Immature natural killer cell (primary cell): ENCODE measurements around the gene C15orf62. TPM values are rescaled to one million over a fixed set of nuclear protein-coding genes. Genes with fewer than 3 reads are reported as not detected.

Experiments
- DNase-seq, 3 donors: peaks; one replicate each; pipeline ENCODE4 v3.0.0; 2022; ENCODE audit warnings: mixed read lengths in 1 of 3
- H3K27ac Mint-ChIP-seq, 6 donors: one replicate each; pipeline ENCODE4 v1.8.0; 2020; ENCODE audit warnings: mixed read lengths in 6 of 6, mild to moderate bottlenecking in 5 of 6, inconsistent platforms in 4 of 6, moderate library complexity in 3 of 6
- H3K27me3 Mint-ChIP-seq, 3 donors: one replicate each; pipeline ENCODE4 v1.8.0; 2020 to 2021; ENCODE audit warnings: low read depth in 3 of 3, mild to moderate bottlenecking in 3 of 3, mixed read lengths in 3 of 3, moderate library complexity in 3 of 3, inconsistent platforms in 1 of 3
- H3K36me3 Mint-ChIP-seq, 3 donors: one replicate each; pipeline ENCODE4 v1.8.0; 2020; ENCODE audit warnings: mixed read lengths in 3 of 3, inconsistent platforms in 2 of 3, mild to moderate bottlenecking in 2 of 3
- H3K4me1 Mint-ChIP-seq, 2 donors: one replicate each; pipeline ENCODE4 v1.8.0; 2020; ENCODE audit warnings: inconsistent platforms in 2 of 2, mild to moderate bottlenecking in 2 of 2, mixed read lengths in 2 of 2, moderate library complexity in 1 of 2
- H3K4me3 Mint-ChIP-seq, 5 donors: one replicate each; pipeline ENCODE4 v1.8.0; 2020; ENCODE audit warnings: mild to moderate bottlenecking in 5 of 5, mixed read lengths in 5 of 5, inconsistent platforms in 3 of 5, moderate library complexity in 3 of 5
- H3K9me3 Mint-ChIP-seq, 6 donors: one replicate each; pipeline ENCODE4 v1.8.0; 2020; ENCODE audit warnings: mild to moderate bottlenecking in 6 of 6, mixed read lengths in 6 of 6, inconsistent platforms in 4 of 6, moderate library complexity in 3 of 6
- polyA plus RNA-seq, 3 donors: library from polyadenylated mRNA; unstranded; fragments of 300-500 nt; fragmentation: Illumina TruSeq; gene quantifications; one replicate each; pipeline ENCODE4 v1.2.3, GENCODE V29; 2021

The C15orf62 gene
- polyA plus RNA-seq, 3 donors from 2014 or later: 0.08 to 0.12 TPM; not detected in 1

DNA sequence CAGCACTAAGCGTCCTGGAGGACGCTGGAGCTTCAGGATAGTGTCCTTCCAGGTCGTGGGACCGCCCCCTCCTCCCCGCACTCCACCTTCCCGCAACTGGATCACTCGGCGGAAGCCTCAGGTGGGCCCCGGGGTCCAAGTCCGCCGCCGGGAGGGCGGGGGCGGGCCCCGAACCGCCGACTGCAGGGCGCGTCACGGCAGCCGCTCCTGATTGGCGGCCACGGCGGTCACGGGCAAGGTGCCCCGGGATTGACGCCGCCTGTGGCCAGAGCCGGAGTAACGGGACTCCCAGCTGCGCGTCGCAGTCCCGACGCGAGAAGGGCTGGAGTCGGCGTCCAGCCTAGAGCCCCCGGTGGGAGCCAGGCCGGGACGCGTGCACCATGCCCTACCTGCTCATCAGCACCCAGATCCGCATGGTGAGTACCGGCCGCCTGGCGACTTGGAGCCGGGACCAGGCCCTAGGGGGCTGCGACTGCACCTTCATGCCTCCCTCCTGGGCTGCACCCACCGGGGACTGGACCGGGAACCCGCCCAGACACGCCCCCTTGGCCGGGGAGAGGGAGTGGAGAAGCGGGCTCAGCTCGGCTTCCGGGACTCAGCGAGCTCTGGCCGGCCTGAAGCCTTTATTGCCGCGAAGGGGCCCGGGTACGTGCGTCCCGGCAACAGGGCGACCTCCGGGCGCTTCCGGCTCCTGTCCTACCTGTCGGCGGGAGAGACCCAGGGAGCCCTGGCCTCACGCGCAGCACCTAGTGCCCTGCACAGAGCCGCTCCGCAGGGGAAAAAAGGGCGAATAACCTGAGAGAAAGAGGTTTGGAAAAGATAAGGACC lies 5.8 kb upstream of the C15orf62 start, which contains the start of gene GCHFR:
Gene GCHFR, plus strand, starts transcription at position 268 of the 828 bp plus-strand sequence. Its CDS starts 113 bp downstream, at position 381.
- H3K4me3 Mint-ChIP-seq: peak within 1 kb of the TSS; percentile 80 to 91 (median 82)
- peaks cover 36 to 47% of the 10 kb centered on the region in 2 donors for H3K4me1 Mint-ChIP-seq
- peaks cover 2 to 10% (median 4%) of the 10 kb centered on the region in 3 donors for H3K27me3 Mint-ChIP-seq
- peak within 1 kb of the TSS; percentile 87 to 96 (median 92) for H3K27ac Mint-ChIP-seq
- peaks cover 0 to 2% (median 0%) of the 10 kb centered on the region in 6 donors for H3K9me3 Mint-ChIP-seq
- DNase-seq: peak; percentile 60 to 67 (median 64)
- peaks cover 0 to 3% (median 0%) of the 10 kb centered on the region in 3 donors for H3K36me3 Mint-ChIP-seq

DNA sequence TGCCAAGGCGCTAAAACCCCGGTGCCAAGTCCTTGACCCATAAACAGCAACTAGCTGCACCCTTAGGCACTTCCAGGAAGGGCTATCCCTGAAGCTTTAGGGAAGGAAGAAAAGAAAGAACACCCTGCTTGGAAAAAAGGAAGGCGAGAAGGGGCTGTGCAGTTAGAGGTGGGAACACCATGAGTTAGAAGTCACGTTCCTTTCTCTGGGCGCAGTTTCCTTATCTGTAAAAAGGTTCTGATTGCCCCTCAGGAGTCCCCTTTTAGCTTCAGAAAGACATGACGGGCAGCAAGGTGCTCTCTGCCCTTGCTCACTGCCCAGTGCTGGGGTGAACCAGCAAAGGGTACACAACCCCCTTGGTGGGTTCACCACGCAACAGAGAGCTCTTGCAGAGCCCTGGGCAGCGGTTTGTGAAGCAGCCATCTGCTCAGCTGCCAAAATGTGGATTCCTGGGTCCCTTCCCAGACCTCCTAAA lies 5.1 kb upstream of the C15orf62 start:
- H3K9me3 Mint-ChIP-seq: peaks cover 0 to 2% (median 0%) of the 10 kb centered on the region in 6 donors
- H3K4me3 Mint-ChIP-seq: peak overlapping the region; percentile 80 to 91 (median 82)
- no peak for DNase-seq
- H3K36me3 Mint-ChIP-seq: peaks cover 0 to 3% (median 0%) of the 10 kb centered on the region in 3 donors
- peak overlapping the region; percentile 87 to 96 (median 92) for H3K27ac Mint-ChIP-seq
- H3K4me1 Mint-ChIP-seq: peaks cover 43 to 53% of the 10 kb centered on the region in 2 donors
- H3K27me3 Mint-ChIP-seq: peaks cover 2 to 10% (median 4%) of the 10 kb centered on the region in 3 donors

DNA sequence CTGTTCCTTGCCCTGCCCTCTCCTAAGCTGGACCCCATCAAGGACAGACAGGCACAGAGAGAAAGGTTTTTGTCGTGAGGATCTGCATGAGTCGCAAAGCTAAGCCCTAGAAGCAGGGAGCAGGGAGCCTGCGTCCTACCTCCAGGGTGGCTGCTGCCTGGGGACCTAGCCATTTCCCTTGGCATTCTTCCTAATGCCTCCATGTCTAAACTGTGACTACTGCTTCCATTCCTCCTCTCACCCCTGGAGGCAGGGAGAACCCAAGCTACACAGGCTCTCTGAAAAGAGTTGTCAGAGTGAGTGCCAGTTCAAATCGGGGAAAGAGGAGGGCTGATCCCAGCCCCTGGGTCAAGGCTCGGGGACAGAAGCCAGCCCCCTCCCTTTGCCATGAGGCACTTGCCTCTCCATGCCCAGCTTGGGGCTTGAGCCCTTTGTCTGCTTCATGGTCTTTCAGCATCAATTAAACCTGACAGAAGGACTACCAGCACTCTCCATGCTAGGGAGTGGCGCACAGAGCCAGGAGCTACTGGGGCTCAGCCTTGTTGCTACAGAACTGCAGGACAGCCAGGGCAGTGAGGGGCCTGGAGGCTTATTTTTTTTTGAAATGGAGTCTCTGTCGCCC lies 3.5 kb upstream of the C15orf62 start:
- peaks cover 54 to 61% of the 10 kb centered on the region in 2 donors for H3K4me1 Mint-ChIP-seq
- no peak for DNase-seq
- peaks cover 0 to 3% (median 0%) of the 10 kb centered on the region in 3 donors for H3K36me3 Mint-ChIP-seq
- peak overlapping the region in 5 of 6 donors; percentile 78 to 96 (median 91) for H3K27ac Mint-ChIP-seq
- peak overlapping the region in 1 of 5 donors; percentile 29 for H3K4me3 Mint-ChIP-seq
- H3K27me3 Mint-ChIP-seq: peaks cover 2 to 8% (median 4%) of the 10 kb centered on the region in 3 donors
- H3K9me3 Mint-ChIP-seq: peaks cover 0 to 2% (median 0%) of the 10 kb centered on the region in 6 donors

DNA sequence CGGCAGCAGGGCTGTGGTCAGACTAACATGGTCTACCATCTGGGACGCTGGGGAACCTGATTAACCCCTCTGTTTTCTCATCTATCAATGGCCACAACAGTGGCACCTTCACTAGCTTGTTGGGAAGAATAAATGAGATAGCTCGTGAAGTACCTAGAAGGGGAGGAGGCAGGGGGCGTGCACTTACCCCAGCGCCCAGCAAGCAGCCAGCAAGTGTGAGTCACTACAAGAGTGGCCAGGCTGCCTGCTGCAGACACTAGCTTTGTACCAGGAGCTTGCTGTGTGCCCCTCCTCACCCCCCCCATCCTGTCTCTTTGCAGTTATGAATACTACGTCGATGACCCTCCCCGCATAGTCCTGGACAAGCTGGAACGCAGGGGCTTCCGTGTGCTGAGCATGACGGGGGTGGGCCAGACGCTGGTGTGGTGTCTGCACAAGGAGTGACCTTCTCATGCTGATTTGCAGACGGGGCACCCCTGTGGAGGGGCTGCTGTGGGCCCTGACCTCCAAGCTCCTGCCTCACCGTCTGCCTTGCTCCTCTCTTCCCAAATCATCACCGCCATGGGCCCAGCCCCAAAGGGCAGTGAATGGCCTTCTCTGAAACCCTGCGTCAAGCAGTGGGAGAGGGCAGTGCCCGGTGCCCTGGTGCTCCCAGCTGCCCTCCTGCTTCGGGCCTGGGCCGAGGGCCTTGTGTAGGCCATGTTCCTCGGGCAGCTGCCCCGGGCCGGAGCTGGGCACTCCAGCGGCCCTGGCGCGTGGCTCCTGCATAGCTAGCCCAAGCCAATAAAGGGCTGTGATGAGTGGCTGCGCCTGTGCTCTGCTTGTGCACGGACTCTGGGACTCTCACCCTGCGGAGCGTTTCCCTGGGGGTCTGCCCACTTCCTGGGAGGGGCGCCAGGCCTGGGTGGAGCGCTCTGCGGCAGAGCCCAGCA lies 2.6 kb upstream of the C15orf62 start:
- no peak for DNase-seq
- H3K27me3 Mint-ChIP-seq: peaks cover 2 to 8% (median 4%) of the 10 kb centered on the region in 3 donors
- H3K4me1 Mint-ChIP-seq: peaks cover 54 to 61% of the 10 kb centered on the region in 2 donors
- H3K27ac Mint-ChIP-seq: no peak overlapping the region
- H3K36me3 Mint-ChIP-seq: peaks cover 0 to 5% (median 0%) of the 10 kb centered on the region in 3 donors
- peaks cover 0 to 2% (median 0%) of the 10 kb centered on the region in 6 donors for H3K9me3 Mint-ChIP-seq
- H3K4me3 Mint-ChIP-seq: no peak overlapping the region

DNA sequence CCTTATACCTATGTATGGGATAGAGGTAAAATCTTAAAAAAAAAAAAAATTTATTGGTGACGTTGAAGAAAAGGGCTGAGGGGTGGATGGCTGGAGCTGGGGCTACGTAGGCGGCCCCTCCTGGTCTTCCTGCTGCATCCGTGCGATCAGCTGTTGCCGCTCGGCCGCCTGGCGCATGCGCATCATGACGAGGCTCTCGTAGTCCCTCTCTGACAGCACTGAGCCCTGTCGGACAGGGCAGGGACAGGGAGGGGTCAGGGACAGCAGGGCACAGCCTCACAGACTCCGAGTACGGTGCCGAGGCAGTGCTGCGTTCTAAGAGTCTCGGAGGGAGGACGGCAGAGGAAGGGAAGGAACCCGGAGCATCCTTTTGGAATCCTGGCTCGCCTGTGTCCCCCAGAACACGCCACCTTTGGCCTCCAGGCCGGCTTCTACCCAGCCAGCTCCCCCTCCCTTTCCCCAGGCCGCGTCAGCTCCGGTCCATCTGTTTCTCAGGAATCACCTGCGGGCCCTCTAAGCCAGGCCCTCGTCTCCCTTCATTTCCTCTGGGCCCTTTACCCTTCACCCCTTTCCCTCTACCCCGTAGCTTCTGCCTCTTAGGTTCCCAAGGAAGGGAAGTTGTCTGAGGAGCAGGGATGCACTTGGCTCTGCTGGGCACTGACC lies 1.8 kb upstream of the C15orf62 start:
- Mint-ChIP-seq H3K27ac (peak overlapping the region; percentile 80 to 96 (median 86)), H3K4me3 (peak overlapping the region in 1 of 5 donors; percentile 61), H3K27me3 (peaks cover 2 to 8% (median 4%) of the 10 kb centered on the region in 3 donors), H3K4me1 (peaks cover 53 to 55% of the 10 kb centered on the region in 2 donors), H3K9me3 (peaks cover 0 to 2% (median 0%) of the 10 kb centered on the region in 6 donors), H3K36me3 (peaks cover 0 to 10% (median 0%) of the 10 kb centered on the region in 3 donors)
- DNase-seq: no peak

DNA sequence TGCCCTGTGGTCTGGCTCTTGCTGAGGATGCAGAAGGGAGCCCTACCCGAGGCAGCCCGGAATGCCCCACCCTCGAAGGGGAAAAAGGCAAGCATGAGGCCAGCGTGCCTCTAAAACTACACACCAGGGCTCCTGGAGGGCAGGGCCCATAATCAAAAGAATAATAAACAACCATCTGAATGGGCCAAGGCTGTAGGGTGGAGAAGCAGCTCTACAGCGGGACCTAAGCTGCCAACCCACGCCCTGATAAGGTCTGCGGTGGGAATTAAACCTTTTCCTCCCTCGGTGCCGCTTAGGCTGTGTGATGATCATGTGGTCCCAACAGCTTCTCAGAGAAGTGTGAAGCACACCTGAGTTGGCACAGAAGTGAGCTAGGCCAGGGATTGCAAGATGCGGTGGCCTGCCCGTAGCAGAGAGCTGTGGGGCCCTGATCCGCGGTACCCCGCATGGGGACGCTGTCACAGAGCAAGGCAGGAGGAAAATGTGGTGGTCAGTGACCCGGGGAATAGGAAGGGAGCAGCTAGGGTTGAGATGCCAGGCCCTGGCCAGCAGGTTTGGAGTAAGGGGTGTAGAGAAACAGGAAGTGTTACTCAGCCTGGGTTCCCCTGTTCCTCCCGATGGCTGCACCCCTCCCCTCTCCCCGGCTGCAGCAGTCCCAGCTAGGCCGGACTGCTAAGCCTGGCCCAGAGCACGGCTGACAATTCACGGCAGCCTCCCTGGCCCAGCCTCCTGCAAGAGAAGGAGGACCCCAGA lies 1.1 kb upstream of the C15orf62 start:
- Mint-ChIP-seq H3K4me3 (peak overlapping the region; percentile 56 to 77 (median 61)), H3K27me3 (peaks cover 2 to 6% (median 4%) of the 10 kb centered on the region in 3 donors), H3K9me3 (peaks cover 0 to 2% (median 0%) of the 10 kb centered on the region in 6 donors), H3K27ac (peak overlapping the region; percentile 81 to 96 (median 86)), H3K36me3 (peaks cover 2 to 10% (median 3%) of the 10 kb centered on the region in 3 donors), H3K4me1 (peaks cover 47 to 48% of the 10 kb centered on the region in 2 donors)
- DNase-seq: peak in 2 of 3 donors; percentile 17 to 18

DNA sequence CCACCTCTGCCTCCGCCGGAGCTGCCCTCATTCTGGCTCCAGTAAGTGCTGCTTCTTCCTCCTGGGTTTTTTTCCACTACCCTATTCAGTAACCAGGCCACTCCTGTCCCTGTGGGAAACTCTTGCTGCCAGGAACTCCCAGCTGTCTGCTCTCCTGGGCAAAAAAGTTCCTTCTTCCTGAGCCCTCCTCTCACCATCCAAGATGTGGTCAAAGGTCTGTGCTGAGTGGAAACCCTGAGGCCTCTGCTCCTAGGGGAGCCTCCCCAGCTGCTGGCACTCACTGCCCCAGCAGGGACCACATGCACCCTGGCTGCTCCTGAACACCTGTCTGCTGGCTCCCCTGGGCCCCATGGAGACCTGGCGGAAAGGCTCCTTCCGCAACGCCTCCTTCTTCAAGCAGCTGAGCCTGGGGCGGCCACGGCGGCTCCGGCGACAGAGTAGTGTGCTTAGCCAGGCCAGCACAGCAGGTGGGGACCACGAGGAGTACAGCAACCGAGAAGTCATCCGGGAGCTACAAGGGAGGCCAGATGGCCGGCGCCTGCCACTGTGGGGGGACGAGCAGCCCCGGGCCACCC lies 454 bp downstream of the C15orf62 start:
- Mint-ChIP-seq H3K4me1 (peaks cover 45 to 48% of the 10 kb centered on the region in 2 donors), H3K27me3 (peaks cover 2 to 4% (median 2%) of the 10 kb centered on the region in 3 donors)

DNA sequence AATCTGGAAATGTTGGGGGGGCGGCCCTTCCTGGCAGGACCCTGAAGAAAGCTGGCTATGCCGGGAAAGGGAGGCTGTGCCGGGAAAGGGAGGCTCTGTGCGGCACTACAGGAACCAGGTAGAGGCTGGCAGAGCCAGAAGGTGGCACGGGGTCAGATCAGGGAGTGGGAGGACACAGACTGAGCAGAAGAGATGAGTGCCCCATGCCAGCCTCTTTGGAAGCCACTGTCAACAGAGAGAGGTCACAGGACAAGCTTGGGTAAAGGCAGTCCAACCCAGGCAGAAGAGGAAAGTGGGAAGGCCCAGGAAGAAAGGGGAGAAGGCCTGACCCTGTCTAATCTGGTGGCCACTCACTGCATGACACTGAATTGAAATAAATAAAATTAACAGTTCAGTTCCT lies 1.5 kb downstream of the C15orf62 start:
- peaks cover 41 to 48% of the 10 kb centered on the region in 2 donors for H3K4me1 Mint-ChIP-seq
- no peak for DNase-seq

More for the DNA sequence above, 454 bp downstream of the C15orf62 start:
- Mint-ChIP-seq H3K4me3 (peak overlapping the region; percentile 33 to 77 (median 61)), H3K9me3 (peaks cover 0 to 2% (median 0%) of the 10 kb centered on the region in 6 donors), H3K27ac (peak overlapping the region; percentile 83 to 96 (median 86)), H3K36me3 (peaks cover 12 to 21% (median 13%) of the 10 kb centered on the region in 3 donors)
- no peak for DNase-seq

DNA sequence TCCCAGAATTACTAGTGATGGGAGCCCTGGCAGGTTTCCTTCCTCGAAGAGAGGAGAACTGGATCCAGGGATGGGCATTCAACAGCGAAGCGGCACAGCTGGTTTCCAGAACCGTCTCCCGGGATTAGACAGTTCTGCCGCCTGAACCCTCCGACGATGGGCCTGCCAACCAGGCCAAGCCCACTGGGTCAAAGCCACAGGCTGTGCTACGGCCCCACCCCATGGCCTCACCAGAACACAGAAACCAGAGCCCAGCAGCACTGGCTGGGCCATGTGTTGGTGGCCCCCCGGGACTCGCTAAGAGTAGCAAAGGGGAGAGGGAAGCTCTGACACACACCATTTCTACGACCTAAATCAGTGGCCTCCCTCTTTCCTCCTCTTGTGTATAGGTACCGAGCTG lies 2.2 kb downstream of the C15orf62 start:
- Mint-ChIP-seq H3K27me3 (peaks cover 0 to 5% (median 2%) of the 10 kb centered on the region in 3 donors), H3K36me3 (peaks cover 20 to 29% (median 21%) of the 10 kb centered on the region in 3 donors), H3K9me3 (peaks cover 0 to 2% (median 0%) of the 10 kb centered on the region in 6 donors), H3K27ac (peak overlapping the region in 1 of 6 donors; percentile 38), H3K4me1 (peaks cover 47 to 53% of the 10 kb centered on the region in 2 donors), H3K4me3 (no peak overlapping the region)
- DNase-seq: no peak

More for the DNA sequence above, 1.5 kb downstream of the C15orf62 start:
- Mint-ChIP-seq H3K27ac (peak overlapping the region in 1 of 6 donors; percentile 65), H3K4me3 (no peak overlapping the region), H3K27me3 (peaks cover 0 to 2% (median 2%) of the 10 kb centered on the region in 3 donors), H3K36me3 (peaks cover 15 to 23% (median 15%) of the 10 kb centered on the region in 3 donors), H3K9me3 (peaks cover 0 to 2% (median 0%) of the 10 kb centered on the region in 6 donors)

DNA sequence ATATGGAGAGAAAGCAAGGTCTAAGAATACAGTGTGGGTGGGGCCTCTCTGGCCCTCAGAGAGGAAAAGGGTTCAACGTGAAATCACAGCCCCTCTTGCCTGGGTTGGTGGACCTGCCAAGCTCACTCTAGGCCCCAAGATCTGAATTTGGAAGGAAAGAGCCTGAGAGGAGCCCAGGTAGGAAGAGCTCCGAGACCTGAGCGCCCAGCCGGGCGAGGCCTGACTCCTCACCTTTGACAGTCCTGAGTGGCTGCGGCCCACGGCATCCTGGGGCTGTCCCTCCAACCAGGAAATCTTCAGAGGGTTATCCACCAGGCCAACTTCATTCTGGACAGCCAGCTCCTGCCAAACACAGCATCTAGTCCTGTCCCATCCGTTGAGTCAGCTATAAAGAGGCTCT lies 3.7 kb downstream of the C15orf62 start:
- Mint-ChIP-seq H3K27ac (no peak overlapping the region), H3K9me3 (no peaks in the 10 kb centered on the region), H3K4me1 (peaks cover 53 to 58% of the 10 kb centered on the region in 2 donors), H3K4me3 (no peak overlapping the region), H3K36me3 (peaks cover 20 to 29% (median 22%) of the 10 kb centered on the region in 3 donors), H3K27me3 (peaks cover 0 to 5% (median 0%) of the 10 kb centered on the region in 3 donors)
- no peak for DNase-seq

DNA sequence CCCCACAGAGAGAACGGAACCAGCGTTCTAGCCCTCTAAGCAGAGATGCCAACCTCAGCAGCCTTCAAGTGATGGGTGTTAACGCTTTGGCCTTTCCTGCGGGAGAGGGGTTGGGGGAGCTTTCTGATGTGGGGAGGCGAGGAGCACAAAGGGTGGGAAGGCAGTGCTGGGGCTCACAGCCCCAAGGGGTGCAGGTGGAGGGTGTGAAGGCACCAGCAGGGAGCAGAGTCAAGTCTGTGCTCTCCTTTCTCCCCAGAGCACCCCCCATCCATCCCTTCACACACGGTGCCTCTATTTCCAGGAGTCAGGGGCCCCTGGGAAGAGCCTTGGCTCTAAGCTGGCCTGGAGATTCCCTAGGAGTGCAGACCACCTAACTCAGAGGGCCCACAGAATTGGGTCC lies 4.1 kb downstream of the C15orf62 start:
- Mint-ChIP-seq H3K9me3 (no peaks in the 10 kb centered on the region), H3K27ac (no peak overlapping the region), H3K27me3 (peaks cover 0 to 3% (median 0%) of the 10 kb centered on the region in 3 donors), H3K36me3 (peaks cover 20 to 28% (median 22%) of the 10 kb centered on the region in 3 donors), H3K4me1 (peaks cover 49 to 55% of the 10 kb centered on the region in 2 donors), H3K4me3 (no peak overlapping the region)
- DNase-seq: no peak
